ENCODE results near the gene PRDX4.
"Not testable (repeated sequence)": the region's sequence is repeated elsewhere in the genome, so short reads cannot be mapped to it uniquely, and the experiment has no call there.

The PRDX4 gene

GRCh38 chrX:23660766-23661132 lies 6.5 kb upstream of the PRDX4 start:
- Histone ChIP-seq H3K9me3 (ENCODE audit: control insufficient read depth, insufficient read depth, low read length) (no peaks in the 10 kb centered on the region), H3K4me1 (ENCODE audit: insufficient read depth, low read length) (peaks cover 28% of the 10 kb centered on the region), H3K36me3 (ENCODE audit: insufficient read depth, low read length) (peaks cover 7% of the 10 kb centered on the region; the same call in 1 of the 2 replicates), H3K9ac (ENCODE audit: low read depth, low read length) (no peak overlapping the region)

GRCh38 chrX:23661671-23662070 lies 5.6 kb upstream of the PRDX4 start:
- Histone ChIP-seq H3K4me1 (ENCODE audit: insufficient read depth, low read length) (peaks cover 31% of the 10 kb centered on the region), H3K9me3 (ENCODE audit: control insufficient read depth, insufficient read depth, low read length) (no peaks in the 10 kb centered on the region), H3K9ac (ENCODE audit: low read depth, low read length) (no peak overlapping the region)

GRCh38 chrX:23662187-23662586 lies 5.1 kb upstream of the PRDX4 start:
- Histone ChIP-seq H3K36me3 (ENCODE audit: insufficient read depth, low read length) (peaks cover 7% of the 10 kb centered on the region; the same call in 1 of the 2 replicates), H3K9me3 (ENCODE audit: control insufficient read depth, insufficient read depth, low read length) (no peaks in the 10 kb centered on the region), H3K4me1 (ENCODE audit: insufficient read depth, low read length) (peaks cover 34% of the 10 kb centered on the region), H3K9ac (ENCODE audit: low read depth, low read length) (no peak overlapping the region)

More at GRCh38 chrX:23661671-23662070, 5.6 kb upstream of the PRDX4 start:
- H3K36me3 ChIP-seq (ENCODE audit: insufficient read depth, low read length), result peaks cover 7% of the 10 kb centered on the region; the same call in 1 of the 2 replicates

GRCh38 chrX:23662853-23663252 lies 4.4 kb upstream of the PRDX4 start:
- H3K36me3 ChIP-seq (ENCODE audit: insufficient read depth, low read length), result peaks cover 7% of the 10 kb centered on the region; the same call in 1 of the 2 replicates
- peaks cover 33% of the 10 kb centered on the region for H3K4me1 ChIP-seq (ENCODE audit: insufficient read depth, low read length)
- H3K9ac ChIP-seq (ENCODE audit: low read depth, low read length), result no peak overlapping the region
- H3K9me3 ChIP-seq (ENCODE audit: control insufficient read depth, insufficient read depth, low read length), result no peaks in the 10 kb centered on the region

GRCh38 chrX:23664496-23664895 lies 2.8 kb upstream of the PRDX4 start:
- Histone ChIP-seq H3K36me3 (ENCODE audit: insufficient read depth, low read length) (no peaks in the 10 kb centered on the region), H3K9ac (ENCODE audit: low read depth, low read length) (no peak overlapping the region), H3K4me1 (ENCODE audit: insufficient read depth, low read length) (peaks cover 22% of the 10 kb centered on the region), H3K9me3 (ENCODE audit: control insufficient read depth, insufficient read depth, low read length) (no peaks in the 10 kb centered on the region)

GRCh38 chrX:23666282-23666681 lies 1.0 kb upstream of the PRDX4 start:
- Histone ChIP-seq H3K9ac (ENCODE audit: low read depth, low read length) (no peak overlapping the region), H3K4me1 (ENCODE audit: insufficient read depth, low read length) (peaks cover 15% of the 10 kb centered on the region)

GRCh38 chrX:23668335-23668734 lies 1.0 kb downstream of the PRDX4 start:
- peak overlapping the region; percentile 94 for H3K9ac ChIP-seq (ENCODE audit: low read depth, low read length)
- H3K9me3 ChIP-seq (ENCODE audit: control insufficient read depth, insufficient read depth, low read length), result no peaks in the 10 kb centered on the region
- peaks cover 14% of the 10 kb centered on the region for H3K4me1 ChIP-seq (ENCODE audit: insufficient read depth, low read length)
- H3K36me3 ChIP-seq (ENCODE audit: insufficient read depth, low read length), result peaks cover 3% of the 10 kb centered on the region; the same call in 1 of the 2 replicates

More at GRCh38 chrX:23666282-23666681, 1.0 kb upstream of the PRDX4 start:
- no peaks in the 10 kb centered on the region for H3K9me3 ChIP-seq (ENCODE audit: control insufficient read depth, insufficient read depth, low read length)
- H3K36me3 ChIP-seq (ENCODE audit: insufficient read depth, low read length), result no peaks in the 10 kb centered on the region

- H3K9me3 ChIP-seq (ENCODE audit: control insufficient read depth, insufficient read depth, low read length), result no peaks in the 10 kb centered on the region
- no peak overlapping the region for H3K9ac ChIP-seq (ENCODE audit: low read depth, low read length)
- H3K4me1 ChIP-seq (ENCODE audit: insufficient read depth, low read length), result peaks cover 9% of the 10 kb centered on the region; the same call in 1 of the 2 replicates
- H3K36me3 ChIP-seq (ENCODE audit: insufficient read depth, low read length), result peaks cover 9% of the 10 kb centered on the region
Measured at GRCh38 chrX:23670528-23670927, 3.2 kb downstream of the PRDX4 start.

GRCh38 chrX:23673108-23673507 lies 5.8 kb downstream of the PRDX4 start:
- Histone ChIP-seq H3K36me3 (ENCODE audit: insufficient read depth, low read length) (peaks cover 19% of the 10 kb centered on the region), H3K9ac (ENCODE audit: low read depth, low read length) (no peak overlapping the region), H3K4me1 (ENCODE audit: insufficient read depth, low read length) (no peaks in the 10 kb centered on the region), H3K9me3 (ENCODE audit: control insufficient read depth, insufficient read depth, low read length) (no peaks in the 10 kb centered on the region)

GRCh38 chrX:23676486-23676885 lies 9.2 kb downstream of the PRDX4 start:
- not testable (repeated sequence) for H3K9ac ChIP-seq (ENCODE audit: low read depth, low read length); H3K4me1 ChIP-seq (ENCODE audit: insufficient read depth, low read length); H3K9me3 ChIP-seq (ENCODE audit: control insufficient read depth, insufficient read depth, low read length)
- peaks cover 22% of the 10 kb centered on the region for H3K36me3 ChIP-seq (ENCODE audit: insufficient read depth, low read length)

GRCh38 chrX:23692166-23692565 lies 24.9 kb downstream of the PRDX4 start:
- no peak overlapping the region for H3K9ac ChIP-seq (ENCODE audit: low read depth, low read length)

GRCh38 chrX:23694606-23695005 lies 27.3 kb downstream of the PRDX4 start:
- H3K4me1 ChIP-seq (ENCODE audit: insufficient read depth, low read length), result no peaks in the 10 kb centered on the region
- no peak overlapping the region for H3K9ac ChIP-seq (ENCODE audit: low read depth, low read length)
- H3K36me3 ChIP-seq (ENCODE audit: insufficient read depth, low read length), result no peaks in the 10 kb centered on the region
- H3K9me3 ChIP-seq (ENCODE audit: control insufficient read depth, insufficient read depth, low read length), result no peaks in the 10 kb centered on the region

More at GRCh38 chrX:23692166-23692565, 24.9 kb downstream of the PRDX4 start:
- H3K36me3 ChIP-seq (ENCODE audit: insufficient read depth, low read length), result no peaks in the 10 kb centered on the region
- no peaks in the 10 kb centered on the region for H3K4me1 ChIP-seq (ENCODE audit: insufficient read depth, low read length)
- no peaks in the 10 kb centered on the region for H3K9me3 ChIP-seq (ENCODE audit: control insufficient read depth, insufficient read depth, low read length)

- H3K4me1 ChIP-seq (ENCODE audit: insufficient read depth, low read length), result no peaks in the 10 kb centered on the region
- no peaks in the 10 kb centered on the region for H3K9me3 ChIP-seq (ENCODE audit: control insufficient read depth, insufficient read depth, low read length)
- H3K9ac ChIP-seq (ENCODE audit: low read depth, low read length), result peak overlapping the region; percentile 48; the same call in 1 of the 2 replicates
- H3K36me3 ChIP-seq (ENCODE audit: insufficient read depth, low read length), result peaks cover 13% of the 10 kb centered on the region
Measured at GRCh38 chrX:23699636-23700194, 32.4 kb downstream of the PRDX4 start.

GRCh38 chrX:23704673-23705206 lies 37.4 kb downstream of the PRDX4 start:
- H3K4me1 ChIP-seq (ENCODE audit: insufficient read depth, low read length), result no peaks in the 10 kb centered on the region
- H3K36me3 ChIP-seq (ENCODE audit: insufficient read depth, low read length), result peaks cover 25% of the 10 kb centered on the region
- H3K9me3 ChIP-seq (ENCODE audit: control insufficient read depth, insufficient read depth, low read length), result no peaks in the 10 kb centered on the region
- no peak overlapping the region for H3K9ac ChIP-seq (ENCODE audit: low read depth, low read length)

GRCh38 chrX:23705235-23705634 lies 37.9 kb downstream of the PRDX4 start:
- peaks cover 25% of the 10 kb centered on the region for H3K36me3 ChIP-seq (ENCODE audit: insufficient read depth, low read length)
- H3K4me1 ChIP-seq (ENCODE audit: insufficient read depth, low read length), result no peaks in the 10 kb centered on the region
- H3K9me3 ChIP-seq (ENCODE audit: control insufficient read depth, insufficient read depth, low read length), result no peaks in the 10 kb centered on the region
- no peak overlapping the region for H3K9ac ChIP-seq (ENCODE audit: low read depth, low read length)

All from ES-I3 (cell line).